Measurements from ENCODE around the gene CERKL. TPM values are rescaled to one million over a fixed set of nuclear protein-coding genes. Genes with fewer than 3 reads are reported as not detected.

CERKL gene
- total and polyA plus RNA-seq, 2 experiments from 2014 or later = 0.32 to 0.69 TPM

DNA sequence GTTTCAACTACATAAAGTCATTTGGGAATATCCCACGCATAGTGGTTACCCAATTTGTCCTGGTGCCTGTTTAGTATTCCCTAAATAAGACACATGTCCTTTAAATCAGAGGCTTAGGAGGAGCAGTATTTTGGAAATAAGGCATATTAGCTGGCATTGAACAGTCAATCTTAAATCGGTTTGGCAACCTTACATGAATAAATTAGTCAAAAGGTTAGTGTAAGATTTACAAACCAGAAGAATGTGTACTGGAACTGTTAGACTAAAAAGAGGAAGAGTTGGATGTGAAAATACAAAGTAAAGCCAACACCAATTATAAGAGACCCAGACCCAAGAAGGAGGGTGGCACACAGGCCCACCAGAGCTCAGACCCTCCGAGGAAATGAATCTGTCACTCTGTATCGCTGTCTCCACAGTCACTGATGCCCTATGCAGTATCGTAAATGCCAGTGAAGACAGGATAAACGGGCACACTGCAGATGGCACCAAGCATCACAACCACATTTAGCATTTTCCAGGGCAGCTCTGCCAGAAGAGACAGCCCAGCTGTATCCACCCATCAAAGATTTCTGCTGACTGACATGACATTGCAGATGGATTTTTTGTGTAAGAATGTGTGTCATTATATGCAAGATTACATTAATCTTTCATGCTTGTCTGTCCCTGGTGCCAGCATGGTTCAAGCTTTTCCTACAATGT, 90.4 kb downstream of the CERKL start:
- no peak overlapping the region for H3K27ac Mint-ChIP-seq
- peaks cover 4% of the 10 kb centered on the region; the same call in 1 of the 3 replicates for H3K36me3 Mint-ChIP-seq (ENCODE audit: low read depth)
- H3K27me3 Mint-ChIP-seq (ENCODE audit: insufficient read depth, low read depth, poor library complexity) = peaks cover 4% of the 10 kb centered on the region
- Histone ChIP-seq H3K9me2 (ENCODE audit: insufficient read depth) (no peaks in the 10 kb centered on the region), H3K4me2 (no peak overlapping the region), H3K27me3 (ENCODE audit: insufficient read depth) (no peaks in the 10 kb centered on the region), H3K79me2 (replicated peaks; ENCODE audit: insufficient read depth) (no peaks in the 10 kb centered on the region), H3F3A (replicated peaks; ENCODE audit: low read depth) (no peaks in the 10 kb centered on the region), H4K20me1 (replicated peaks; ENCODE audit: insufficient read depth) (no peaks in the 10 kb centered on the region), H3K36me3 (ENCODE audit: insufficient read depth) (no peaks in the 10 kb centered on the region), H3K4me3 (no peak overlapping the region), H3K4me1 (ENCODE audit: insufficient read depth) (no peaks in the 10 kb centered on the region), H3K27ac (ENCODE audit: low read depth) (no peak overlapping the region), H2AFZ (no peak overlapping the region)
- DNase-seq (ENCODE audit: low spot score) = no peak
- H3K4me3 Mint-ChIP-seq = no peak overlapping the region
- peaks cover 4% of the 10 kb centered on the region; the same call in 2 of the 3 replicates for H3K4me1 Mint-ChIP-seq
- ATAC-seq = no peak
- no peak for TF ChIP-seq POLR2AphosphoS5 (IDR thresholded peaks at IDR 0.05; ENCODE audit: low read depth)
- no peak for TF ChIP-seq EZH2phosphoT487 (IDR thresholded peaks at IDR 0.05; ENCODE audit: unreplicated experiment)
- no peak for TF ChIP-seq NANOG (IDR thresholded peaks at IDR 0.05; ENCODE audit: borderline replicate concordance)
- no peak for TF ChIP-seq STAT1 (IDR thresholded peaks at IDR 0.05; ENCODE audit: unreplicated experiment)
- no peak for TF ChIP-seq CREB1 (CRISPR knock-in tag; IDR thresholded peaks at IDR 0.05; ENCODE audit: low read depth)
- TF ChIP-seq, protein P1, sequence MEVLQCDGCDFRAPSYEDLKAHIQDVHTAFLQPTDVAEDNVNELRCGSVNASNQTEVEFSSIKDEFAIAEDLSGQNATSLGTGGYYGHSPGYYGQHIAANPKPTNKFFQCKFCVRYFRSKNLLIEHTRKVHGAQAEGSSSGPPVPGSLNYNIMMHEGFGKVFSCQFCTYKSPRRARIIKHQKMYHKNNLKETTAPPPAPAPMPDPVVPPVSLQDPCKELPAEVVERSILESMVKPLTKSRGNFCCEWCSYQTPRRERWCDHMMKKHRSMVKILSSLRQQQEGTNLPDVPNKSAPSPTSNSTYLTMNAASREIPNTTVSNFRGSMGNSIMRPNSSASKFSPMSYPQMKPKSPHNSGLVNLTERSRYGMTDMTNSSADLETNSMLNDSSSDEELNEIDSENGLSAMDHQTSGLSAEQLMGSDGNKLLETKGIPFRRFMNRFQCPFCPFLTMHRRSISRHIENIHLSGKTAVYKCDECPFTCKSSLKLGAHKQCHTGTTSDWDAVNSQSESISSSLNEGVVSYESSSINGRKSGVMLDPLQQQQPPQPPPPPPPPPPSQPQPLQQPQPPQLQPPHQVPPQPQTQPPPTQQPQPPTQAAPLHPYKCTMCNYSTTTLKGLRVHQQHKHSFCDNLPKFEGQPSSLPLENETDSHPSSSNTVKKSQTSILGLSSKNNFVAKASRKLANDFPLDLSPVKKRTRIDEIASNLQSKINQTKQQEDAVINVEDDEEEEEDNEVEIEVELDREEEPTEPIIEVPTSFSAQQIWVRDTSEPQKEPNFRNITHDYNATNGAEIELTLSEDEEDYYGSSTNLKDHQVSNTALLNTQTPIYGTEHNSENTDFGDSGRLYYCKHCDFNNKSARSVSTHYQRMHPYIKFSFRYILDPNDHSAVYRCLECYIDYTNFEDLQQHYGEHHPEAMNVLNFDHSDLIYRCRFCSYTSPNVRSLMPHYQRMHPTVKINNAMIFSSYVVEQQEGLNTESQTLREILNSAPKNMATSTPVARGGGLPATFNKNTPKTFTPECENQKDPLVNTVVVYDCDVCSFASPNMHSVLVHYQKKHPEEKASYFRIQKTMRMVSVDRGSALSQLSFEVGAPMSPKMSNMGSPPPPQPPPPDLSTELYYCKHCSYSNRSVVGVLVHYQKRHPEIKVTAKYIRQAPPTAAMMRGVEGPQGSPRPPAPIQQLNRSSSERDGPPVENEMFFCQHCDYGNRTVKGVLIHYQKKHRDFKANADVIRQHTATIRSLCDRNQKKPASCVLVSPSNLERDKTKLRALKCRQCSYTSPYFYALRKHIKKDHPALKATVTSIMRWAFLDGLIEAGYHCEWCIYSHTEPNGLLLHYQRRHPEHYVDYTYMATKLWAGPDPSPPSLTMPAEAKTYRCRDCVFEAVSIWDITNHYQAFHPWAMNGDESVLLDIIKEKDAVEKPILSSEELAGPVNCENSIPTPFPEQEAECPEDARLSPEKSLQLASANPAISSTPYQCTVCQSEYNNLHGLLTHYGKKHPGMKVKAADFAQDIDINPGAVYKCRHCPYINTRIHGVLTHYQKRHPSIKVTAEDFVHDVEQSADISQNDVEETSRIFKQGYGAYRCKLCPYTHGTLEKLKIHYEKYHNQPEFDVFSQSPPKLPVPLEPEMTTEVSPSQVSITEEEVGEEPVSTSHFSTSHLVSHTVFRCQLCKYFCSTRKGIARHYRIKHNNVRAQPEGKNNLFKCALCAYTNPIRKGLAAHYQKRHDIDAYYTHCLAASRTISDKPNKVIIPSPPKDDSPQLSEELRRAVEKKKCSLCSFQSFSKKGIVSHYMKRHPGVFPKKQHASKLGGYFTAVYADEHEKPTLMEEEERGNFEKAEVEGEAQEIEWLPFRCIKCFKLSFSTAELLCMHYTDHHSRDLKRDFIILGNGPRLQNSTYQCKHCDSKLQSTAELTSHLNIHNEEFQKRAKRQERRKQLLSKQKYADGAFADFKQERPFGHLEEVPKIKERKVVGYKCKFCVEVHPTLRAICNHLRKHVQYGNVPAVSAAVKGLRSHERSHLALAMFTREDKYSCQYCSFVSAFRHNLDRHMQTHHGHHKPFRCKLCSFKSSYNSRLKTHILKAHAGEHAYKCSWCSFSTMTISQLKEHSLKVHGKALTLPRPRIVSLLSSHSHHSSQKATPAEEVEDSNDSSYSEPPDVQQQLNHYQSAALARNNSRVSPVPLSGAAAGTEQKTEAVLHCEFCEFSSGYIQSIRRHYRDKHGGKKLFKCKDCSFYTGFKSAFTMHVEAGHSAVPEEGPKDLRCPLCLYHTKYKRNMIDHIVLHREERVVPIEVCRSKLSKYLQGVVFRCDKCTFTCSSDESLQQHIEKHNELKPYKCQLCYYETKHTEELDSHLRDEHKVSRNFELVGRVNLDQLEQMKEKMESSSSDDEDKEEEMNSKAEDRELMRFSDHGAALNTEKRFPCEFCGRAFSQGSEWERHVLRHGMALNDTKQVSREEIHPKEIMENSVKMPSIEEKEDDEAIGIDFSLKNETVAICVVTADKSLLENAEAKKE (CRISPR knock-in tag; IDR thresholded peaks at IDR 0.05) = no peak
- TF ChIP-seq JUNB (IDR thresholded peaks at IDR 0.05; ENCODE audit: unreplicated experiment) = no peak
- peaks cover 3% of the 10 kb centered on the region; the same call in 2 of the 3 replicates for H3K9me3 Mint-ChIP-seq

Data from GM23338 (cell line).